Parathyroid adenoma (tissue), 2 donors: Measurements from ENCODE around the gene COL8A2.

Experiments used
- H2AFZ ChIP-seq: fragments of 300-600 bp; sonication (generic); one replicate; pipeline ENCODE4 v1.7.0; 2017; ENCODE audit warnings: antibody characterized with exemption, mild to moderate bottlenecking
- H3K27ac ChIP-seq: fragments of 300-600 bp; sonication (generic); one replicate; pipeline ENCODE4 v1.7.0; 2017
- H3K27me3 ChIP-seq: fragments of 300-600 bp; sonication (generic); one replicate; pipeline ENCODE4 v1.7.0; 2017; ENCODE audit warnings: low read length; ENCODE audit not compliant: control insufficient read depth, insufficient read depth
- H3K36me3 ChIP-seq: fragments of 300-600 bp; sonication (generic); one replicate; pipeline ENCODE4 v1.7.0; 2017; ENCODE audit warnings: low read length; ENCODE audit not compliant: control insufficient read depth, insufficient read depth
- H3K4me1 ChIP-seq: fragments of 300-600 bp; sonication (generic); one replicate; pipeline ENCODE4 v1.7.0; 2017; ENCODE audit warnings: control low read depth
- H3K4me2 ChIP-seq: fragments of 300-600 bp; sonication (generic); one replicate; pipeline ENCODE4 v1.7.0; 2017; ENCODE audit warnings: low read length
- H3K4me3 ChIP-seq: fragments of 300-600 bp; sonication (generic); one replicate; pipeline ENCODE4 v1.7.0; 2017; ENCODE audit warnings: low read depth, low read length
- H3K79me2 ChIP-seq: fragments of 300-600 bp; sonication (generic); one replicate; pipeline ENCODE4 v1.7.0; 2017; ENCODE audit warnings: control low read depth
- H3K9ac ChIP-seq: fragments of 300-600 bp; sonication (generic); one replicate; pipeline ENCODE4 v1.7.0; 2017; ENCODE audit warnings: mild to moderate bottlenecking
- H3K9me3 ChIP-seq: fragments of 300-600 bp; sonication (generic); one replicate; pipeline ENCODE4 v1.7.0; 2017; ENCODE audit warnings: low read length; ENCODE audit not compliant: control insufficient read depth
- TF ChIP-seq, protein P1 (sequence below): fragments of 300-600 bp; sonication (generic); IDR thresholded peaks from one replicate; pipeline ENCODE4 v1.7.0; 2017; ENCODE audit warnings: antibody characterized with exemption, mild to moderate bottlenecking
- donor health status: primary hyperparathyroidism.

COL8A2 gene

DNA sequence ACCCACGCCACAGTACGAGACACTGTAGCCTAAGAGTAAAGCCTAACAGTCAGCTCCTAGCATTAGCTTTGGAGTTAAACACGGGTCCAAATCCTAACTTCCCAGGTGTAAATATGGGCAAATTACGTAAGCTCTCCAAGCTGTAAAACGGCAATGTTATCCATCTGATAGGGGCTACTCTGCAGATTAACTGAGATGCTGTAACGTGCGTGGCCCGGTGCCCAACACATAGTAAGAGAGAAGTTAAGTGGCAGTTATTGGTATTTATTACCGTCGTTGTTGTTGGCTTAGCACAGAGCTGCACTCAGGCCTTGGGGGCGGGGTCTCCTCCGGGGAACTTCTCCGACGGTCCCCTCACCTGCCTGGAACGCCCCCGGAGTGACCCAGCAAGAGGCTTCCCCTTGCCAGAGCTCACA, 23.8 kb upstream of the COL8A2 start:
- H3K4me1 ChIP-seq = peaks cover 20% of the 10 kb centered on the region
- no peaks in the 10 kb centered on the region for H3K79me2 ChIP-seq
- H3K4me3 ChIP-seq = peak overlapping the region; percentile 84
- H3K9me3 ChIP-seq = no peaks in the 10 kb centered on the region
- H2AFZ ChIP-seq = peak overlapping the region; percentile 86
- TF ChIP-seq, protein P1, sequence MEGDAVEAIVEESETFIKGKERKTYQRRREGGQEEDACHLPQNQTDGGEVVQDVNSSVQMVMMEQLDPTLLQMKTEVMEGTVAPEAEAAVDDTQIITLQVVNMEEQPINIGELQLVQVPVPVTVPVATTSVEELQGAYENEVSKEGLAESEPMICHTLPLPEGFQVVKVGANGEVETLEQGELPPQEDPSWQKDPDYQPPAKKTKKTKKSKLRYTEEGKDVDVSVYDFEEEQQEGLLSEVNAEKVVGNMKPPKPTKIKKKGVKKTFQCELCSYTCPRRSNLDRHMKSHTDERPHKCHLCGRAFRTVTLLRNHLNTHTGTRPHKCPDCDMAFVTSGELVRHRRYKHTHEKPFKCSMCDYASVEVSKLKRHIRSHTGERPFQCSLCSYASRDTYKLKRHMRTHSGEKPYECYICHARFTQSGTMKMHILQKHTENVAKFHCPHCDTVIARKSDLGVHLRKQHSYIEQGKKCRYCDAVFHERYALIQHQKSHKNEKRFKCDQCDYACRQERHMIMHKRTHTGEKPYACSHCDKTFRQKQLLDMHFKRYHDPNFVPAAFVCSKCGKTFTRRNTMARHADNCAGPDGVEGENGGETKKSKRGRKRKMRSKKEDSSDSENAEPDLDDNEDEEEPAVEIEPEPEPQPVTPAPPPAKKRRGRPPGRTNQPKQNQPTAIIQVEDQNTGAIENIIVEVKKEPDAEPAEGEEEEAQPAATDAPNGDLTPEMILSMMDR = no peak
- no peak overlapping the region for H3K9ac ChIP-seq
- no peaks in the 10 kb centered on the region for H3K36me3 ChIP-seq
- H3K4me2 ChIP-seq = peak overlapping the region; percentile 99
- H3K27me3 ChIP-seq = no peaks in the 10 kb centered on the region
- H3K27ac ChIP-seq = peak overlapping the region; percentile 95

DNA sequence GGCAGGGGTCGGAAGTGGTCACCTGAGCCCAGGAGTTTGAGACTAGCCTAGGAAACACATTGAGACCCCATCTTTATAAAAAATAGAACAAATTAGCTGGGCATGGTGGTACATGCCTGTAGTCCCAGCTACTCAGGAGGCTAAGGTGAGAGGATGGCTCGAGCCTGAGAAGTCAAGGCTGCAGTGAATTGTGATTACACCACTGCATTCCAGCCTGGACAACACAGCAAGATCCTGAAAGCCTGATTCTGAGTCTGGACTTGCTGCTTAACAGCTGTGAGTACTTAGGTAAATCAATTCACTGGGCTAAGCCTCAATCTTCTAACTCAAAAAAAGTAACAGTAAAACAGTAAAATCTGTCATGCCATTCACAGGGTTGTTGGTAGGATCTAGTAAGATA, 19.4 kb upstream of the COL8A2 start:
- Histone ChIP-seq H3K4me2 (no peak overlapping the region), H2AFZ (no peak overlapping the region), H3K9ac (no peak overlapping the region), H3K36me3 (no peaks in the 10 kb centered on the region), H3K9me3 (no peaks in the 10 kb centered on the region), H3K4me3 (no peak overlapping the region), H3K27me3 (no peaks in the 10 kb centered on the region), H3K4me1 (no peaks in the 10 kb centered on the region), H3K27ac (no peak overlapping the region), H3K79me2 (no peaks in the 10 kb centered on the region)
- TF ChIP-seq, protein P1 = no peak

DNA sequence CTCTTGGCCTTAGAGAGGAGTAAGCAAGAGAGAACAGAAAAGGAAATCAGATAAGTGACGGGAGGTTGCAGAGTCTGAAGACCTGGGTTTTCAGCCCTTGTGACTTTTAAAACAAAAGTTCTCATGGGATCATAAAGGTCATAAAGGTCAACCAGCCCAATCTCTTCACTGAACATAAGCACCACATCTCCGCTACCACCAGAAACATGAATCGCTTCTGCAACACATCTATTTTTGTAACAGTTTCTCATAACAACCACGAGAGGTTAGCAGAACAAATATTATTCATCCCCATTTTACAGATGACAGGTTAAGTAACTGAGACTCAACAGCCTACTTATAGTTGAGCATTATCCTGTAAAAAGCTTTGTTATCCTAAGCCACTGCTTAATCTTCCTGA, 18.4 kb upstream of the COL8A2 start:
- Histone ChIP-seq H3K36me3 (no peaks in the 10 kb centered on the region), H3K27me3 (no peaks in the 10 kb centered on the region), H3K9me3 (no peaks in the 10 kb centered on the region), H3K4me3 (no peak overlapping the region), H2AFZ (no peak overlapping the region), H3K27ac (no peak overlapping the region), H3K9ac (no peak overlapping the region), H3K4me1 (no peaks in the 10 kb centered on the region), H3K4me2 (no peak overlapping the region), H3K79me2 (no peaks in the 10 kb centered on the region)
- TF ChIP-seq, protein P1 = no peak

DNA sequence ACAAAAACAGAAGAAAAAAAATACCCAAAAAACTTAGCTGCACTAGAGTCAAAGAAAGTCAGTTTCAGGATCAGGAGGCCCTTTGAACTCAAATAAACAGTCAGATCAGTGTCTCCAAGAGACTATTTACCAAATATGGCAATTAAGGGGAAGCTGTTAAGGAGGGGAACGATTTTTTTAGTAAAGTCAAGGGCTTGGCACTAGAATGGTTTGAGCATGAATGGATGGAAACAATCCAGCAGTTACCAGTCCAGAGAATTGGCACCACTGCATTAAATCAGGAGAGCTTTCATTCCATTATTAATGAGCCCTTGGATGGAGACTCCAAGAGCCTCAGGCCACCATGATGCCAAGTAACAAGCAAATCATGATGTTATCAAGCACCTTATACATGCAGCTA, 17.1 kb upstream of the COL8A2 start:
- no peak overlapping the region for H3K4me2 ChIP-seq
- no peaks in the 10 kb centered on the region for H3K27me3 ChIP-seq
- H3K4me3 ChIP-seq = no peak overlapping the region
- no peaks in the 10 kb centered on the region for H3K79me2 ChIP-seq
- H3K36me3 ChIP-seq = no peaks in the 10 kb centered on the region
- no peaks in the 10 kb centered on the region for H3K9me3 ChIP-seq
- no peak overlapping the region for H3K9ac ChIP-seq
- H3K4me1 ChIP-seq = no peaks in the 10 kb centered on the region
- TF ChIP-seq, protein P1 = no peak
- H2AFZ ChIP-seq = no peak overlapping the region
- H3K27ac ChIP-seq = no peak overlapping the region

DNA sequence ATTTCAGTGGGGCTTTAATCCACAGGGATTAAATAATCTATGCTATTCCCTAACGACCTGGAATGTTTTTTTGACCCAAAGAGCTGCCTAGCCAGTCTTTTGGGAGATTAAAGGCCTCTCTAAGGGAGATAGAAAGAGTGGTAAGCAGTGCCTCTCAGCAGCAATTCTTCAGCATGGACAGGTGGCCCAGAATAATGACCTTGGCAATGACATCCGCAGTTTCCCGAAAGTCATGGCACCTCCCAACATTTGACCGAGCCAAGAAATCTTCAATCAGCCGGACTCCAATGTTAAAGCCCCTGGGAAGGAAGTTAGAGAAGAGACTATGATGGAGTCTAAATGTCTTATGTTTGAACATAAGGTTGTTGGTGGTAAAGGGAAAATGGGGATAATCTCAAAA, 14.5 kb upstream of the COL8A2 start:
- Histone ChIP-seq H3K36me3 (no peaks in the 10 kb centered on the region), H3K4me1 (no peaks in the 10 kb centered on the region)

More for the DNA sequence above, 14.5 kb upstream of the COL8A2 start:
- Histone ChIP-seq H3K9ac (no peak overlapping the region), H3K9me3 (no peaks in the 10 kb centered on the region), H3K27ac (no peak overlapping the region), H3K79me2 (no peaks in the 10 kb centered on the region), H3K4me2 (no peak overlapping the region), H3K27me3 (no peaks in the 10 kb centered on the region), H2AFZ (no peak overlapping the region), H3K4me3 (no peak overlapping the region)
- TF ChIP-seq, protein P1 = no peak
